Measurements from ENCODE around the gene SMIM45.

Gene SMIM45

GRCh38 chr22:41951898-41952474 lies at the start of gene SMIM45:
TSS of gene SMIM45 (plus strand) at chr22:41952150.
- DNase-seq (ENCODE audit: low read depth) = no peak

DNA sequence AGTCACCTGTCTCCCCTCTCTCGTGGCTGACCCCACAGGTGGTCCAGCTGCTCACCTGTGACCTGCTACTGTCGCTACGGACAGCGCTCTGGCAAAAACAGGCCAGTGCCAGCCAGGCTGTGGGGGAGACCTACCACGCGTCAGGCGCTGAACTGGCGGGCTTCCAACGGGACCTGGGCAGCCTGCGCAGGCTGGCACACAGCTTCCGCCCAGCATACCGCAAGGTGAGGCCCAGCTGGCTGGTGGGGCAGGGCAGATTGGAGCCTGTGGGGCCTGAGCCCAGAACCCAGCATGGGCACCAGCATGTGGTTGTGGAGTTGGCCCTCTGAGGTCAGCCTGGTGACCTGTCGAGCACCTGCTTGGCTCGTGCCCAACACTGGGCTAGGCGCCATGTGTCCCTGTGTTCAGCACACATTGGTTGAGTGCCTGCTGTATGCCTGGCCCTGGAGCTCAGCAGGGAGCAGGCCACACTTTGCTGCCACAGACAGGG lies 49.0 kb upstream of the SMIM45 start:
- no peak for DNase-seq (ENCODE audit: low read depth)

DNA sequence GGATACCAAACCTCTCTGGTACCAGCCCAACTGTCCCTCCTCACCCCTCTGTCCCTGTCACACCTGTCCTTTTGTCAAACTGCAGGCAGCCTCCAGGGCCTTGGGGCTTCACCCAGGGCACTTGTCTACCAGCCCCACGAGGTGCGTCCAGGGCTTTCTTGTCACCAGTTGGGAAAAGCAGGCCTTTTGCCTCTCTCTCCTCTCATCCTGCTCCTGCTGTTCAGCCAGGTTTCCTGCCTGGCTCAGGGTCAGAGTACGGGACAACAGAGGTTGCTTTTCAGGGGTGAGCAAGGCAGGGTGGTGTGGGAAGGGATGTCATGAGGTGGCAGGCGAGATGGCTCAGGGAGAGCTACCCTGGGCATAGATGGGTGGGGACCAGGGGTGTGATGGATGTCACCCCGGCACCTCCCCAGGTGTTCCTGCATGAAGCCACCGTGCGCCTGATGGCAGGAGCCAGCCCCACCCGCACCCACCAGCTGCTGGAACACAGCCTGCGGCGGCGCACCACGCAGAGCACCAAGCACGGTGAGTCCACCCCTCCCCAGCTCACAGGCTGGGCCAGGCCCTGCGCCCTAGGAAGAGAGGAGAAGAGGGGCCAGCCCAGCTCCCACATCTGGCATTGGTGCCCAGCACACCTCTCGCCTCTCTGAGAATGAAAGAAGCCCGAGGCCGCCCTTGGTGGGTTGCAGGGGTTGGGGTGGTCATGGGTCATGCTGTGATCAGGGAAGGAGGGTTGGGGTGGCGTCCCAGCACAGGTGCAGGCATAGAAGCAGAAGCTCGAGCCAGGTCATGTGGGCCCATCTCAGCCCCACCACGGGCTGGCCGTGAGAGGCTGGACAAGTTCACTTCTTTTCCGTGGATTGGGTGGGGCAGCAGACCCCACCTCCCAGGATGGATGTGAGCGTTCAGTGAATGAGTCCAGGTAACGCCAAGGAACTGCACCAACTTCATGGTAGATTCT lies 47.2 kb upstream of the SMIM45 start:
- DNase-seq (ENCODE audit: low read depth) = no peak

DNA sequence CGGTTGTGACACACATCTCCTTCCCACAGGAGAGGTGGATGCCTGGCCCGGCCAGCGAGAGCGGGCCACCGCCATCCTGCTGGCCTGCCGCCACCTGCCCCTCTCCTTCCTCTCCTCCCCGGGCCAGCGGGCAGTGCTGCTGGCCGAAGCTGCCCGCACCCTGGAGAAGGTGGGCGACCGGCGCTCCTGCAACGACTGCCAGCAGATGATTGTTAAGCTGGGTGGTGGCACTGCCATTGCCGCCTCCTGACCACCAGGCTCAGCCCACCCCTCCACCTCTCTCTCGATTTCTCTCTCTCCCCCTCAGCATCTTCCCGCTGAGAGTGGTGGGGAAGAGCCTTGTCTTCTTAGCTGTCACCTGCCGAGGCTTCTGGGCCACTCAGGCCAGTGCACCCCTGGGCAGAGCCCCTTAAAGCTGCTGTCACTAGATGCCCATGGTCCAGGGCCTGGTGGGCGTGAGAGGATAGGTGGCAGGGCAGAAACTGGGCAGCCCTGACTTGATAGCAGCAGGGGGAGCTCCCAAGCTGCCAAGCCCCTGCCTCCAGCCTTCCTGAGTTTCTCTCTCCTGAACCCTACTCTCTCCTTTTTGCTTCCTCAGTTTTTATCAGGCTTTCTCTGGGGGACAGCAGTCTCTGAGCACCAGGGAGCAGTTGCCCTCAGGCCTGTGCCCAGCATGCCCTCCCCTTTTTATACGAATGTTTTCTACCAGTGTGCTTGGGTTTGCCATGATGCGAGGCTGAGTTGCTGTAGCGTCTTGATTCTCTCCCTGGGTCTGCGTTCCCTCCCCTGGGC lies 46.3 kb upstream of the SMIM45 start:
- DNase-seq (ENCODE audit: low read depth) = no peak

DNA sequence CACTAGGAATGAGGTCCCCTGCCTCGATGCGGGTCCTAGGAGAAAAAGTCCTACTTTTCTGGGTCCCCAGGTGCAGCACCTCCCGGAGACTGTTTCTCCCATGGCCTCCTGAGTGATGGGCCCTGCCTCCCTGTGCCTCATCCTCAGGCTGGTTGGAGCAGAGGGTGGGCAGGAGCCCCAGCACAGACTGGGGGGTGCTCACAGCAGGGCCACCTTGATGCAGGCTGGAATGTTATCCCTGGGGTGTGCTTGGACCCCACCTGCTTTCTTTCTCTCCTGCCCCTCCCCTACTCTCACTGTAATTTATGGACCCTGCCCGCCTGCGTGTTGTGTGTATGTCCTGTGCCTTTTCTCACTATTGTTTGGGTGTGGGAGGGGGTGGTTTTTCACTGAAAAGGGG lies 45.1 kb upstream of the SMIM45 start:
- DNase-seq (ENCODE audit: low read depth) = no peak

DNA sequence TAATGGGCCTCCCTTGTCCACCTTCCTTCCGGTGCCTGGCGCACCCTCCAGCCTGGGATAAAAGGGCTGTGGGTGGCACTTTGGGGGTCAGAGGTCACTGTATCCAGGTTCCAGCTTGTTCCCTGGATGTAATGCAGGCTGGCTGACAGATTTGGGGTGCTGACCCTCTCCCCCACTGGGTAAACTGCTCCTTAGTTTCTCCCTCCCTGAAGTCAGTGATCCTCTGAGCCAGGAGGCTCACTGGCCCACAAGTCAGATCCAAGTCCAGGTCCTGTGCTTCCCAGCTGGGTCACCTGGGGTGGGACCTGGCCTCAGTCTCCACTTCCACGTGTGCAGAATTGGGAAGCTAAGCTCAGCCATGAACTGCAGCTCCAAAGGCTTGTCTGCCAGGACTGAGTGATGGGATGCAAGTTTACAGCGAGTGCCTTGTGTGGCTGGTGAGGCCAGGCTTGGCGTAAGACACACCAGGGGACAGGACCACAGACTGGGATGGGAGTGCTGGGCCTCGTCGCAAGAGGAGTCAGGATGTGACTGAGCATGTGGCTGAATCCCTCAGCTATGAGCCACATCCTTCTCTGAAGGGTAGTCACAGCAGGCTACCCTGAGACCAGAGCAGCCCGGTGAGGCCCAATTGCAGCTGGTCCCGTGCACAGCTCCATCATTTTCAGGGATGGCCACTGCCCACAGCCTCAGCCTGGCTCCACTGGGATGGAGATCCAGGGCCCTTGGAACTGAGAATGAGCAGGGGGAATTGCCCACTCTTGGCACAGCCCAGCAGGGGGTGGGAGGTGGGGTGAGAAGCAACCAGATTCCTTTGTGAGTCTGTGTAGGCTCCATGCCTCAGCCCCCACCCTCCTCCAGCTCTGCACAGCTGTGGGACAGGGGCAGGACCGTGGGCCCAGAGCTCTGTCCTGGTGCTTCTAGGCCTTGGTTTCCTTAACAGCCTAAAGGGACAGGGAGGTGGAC lies 44.2 kb upstream of the SMIM45 start:
- peak; percentile 75 for DNase-seq (ENCODE audit: low read depth)

DNA sequence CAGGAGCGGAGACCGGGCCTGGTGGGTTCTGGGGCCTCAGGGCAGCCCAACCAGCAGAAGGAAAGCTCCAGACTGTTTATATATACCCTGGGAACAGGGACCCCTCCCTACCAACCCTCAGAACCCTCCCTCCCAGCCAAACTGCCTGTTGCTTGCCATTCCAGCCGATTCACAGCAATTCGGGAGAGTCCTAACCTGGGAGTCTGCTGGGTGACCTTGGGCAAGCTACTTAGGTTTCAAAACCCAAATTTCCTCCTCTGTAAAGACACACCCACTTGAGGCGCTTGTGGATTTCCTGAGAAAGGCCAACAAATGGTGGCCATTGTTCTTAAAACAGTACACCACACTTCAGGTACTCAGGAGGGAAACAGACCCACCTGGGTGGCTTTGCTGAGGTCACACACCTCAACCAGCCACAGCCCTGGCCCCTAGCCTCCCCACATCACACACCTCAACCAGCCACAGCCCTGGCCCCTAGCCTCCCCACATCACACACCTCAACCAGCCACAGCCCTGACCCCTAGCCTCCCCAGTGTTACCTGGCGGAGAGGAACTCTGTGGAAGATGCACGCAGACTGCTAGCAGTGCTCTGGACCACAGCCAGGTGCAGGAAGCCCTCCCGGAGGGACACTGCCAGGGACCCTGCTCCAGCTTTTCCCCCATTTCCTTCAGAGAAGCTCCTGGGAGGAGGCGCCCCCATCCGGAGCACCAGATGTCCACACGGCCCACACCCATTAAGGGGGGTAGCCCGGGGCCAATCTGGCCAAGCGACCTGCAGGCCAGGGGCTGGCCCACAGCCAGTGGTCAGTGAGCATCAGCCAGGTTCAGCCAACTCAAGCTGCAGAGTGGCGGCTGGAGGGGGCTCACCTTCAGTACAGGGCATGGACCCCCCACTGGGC lies 43.3 kb upstream of the SMIM45 start:
- DNase-seq (ENCODE audit: low read depth) = no peak

DNA sequence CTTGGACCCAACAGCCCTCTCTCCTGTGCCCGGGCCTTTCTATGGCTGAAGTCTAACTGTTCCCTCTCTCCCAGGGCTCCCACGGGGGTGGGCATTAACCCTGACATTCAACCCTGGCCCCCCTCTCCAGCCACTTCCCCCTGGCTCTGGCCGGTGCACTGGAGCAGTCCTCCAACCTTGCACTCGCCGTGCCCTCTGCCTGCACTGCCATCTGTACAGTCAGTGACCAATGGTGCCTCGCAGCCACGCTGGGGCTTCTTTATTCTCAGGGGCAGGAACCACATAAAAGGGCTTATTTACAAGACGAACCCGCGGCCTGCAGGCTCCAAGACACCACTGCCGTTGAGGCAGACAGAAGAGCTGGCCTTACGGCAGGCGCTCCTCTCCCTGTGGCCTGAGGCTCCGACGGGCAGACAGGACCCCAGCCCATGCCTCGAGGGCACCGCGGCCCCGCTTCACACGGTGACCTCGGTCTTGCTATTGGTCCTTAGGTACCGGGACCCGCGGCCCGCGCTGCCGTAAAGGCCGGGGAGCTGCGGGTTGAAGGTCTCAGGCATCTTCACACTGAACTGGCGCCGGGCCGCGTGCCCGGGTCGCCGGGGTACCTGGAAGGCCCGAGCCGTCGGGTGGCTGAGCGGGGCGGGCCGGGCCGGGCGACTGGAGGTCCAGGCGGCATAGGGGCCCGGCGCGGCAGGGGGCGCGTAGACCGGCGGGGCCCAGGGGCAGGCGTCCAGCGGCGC lies 42.5 kb upstream of the SMIM45 start:
- no peak for DNase-seq (ENCODE audit: low read depth)

GRCh38 chr22:41910050-41911000 lies 41.6 kb upstream of the SMIM45 start:
- DNase-seq (ENCODE audit: low read depth) = no peak

GRCh38 chr22:41911001-41911611 lies 40.8 kb upstream of the SMIM45 start:
- no peak for DNase-seq (ENCODE audit: low read depth)

DNA sequence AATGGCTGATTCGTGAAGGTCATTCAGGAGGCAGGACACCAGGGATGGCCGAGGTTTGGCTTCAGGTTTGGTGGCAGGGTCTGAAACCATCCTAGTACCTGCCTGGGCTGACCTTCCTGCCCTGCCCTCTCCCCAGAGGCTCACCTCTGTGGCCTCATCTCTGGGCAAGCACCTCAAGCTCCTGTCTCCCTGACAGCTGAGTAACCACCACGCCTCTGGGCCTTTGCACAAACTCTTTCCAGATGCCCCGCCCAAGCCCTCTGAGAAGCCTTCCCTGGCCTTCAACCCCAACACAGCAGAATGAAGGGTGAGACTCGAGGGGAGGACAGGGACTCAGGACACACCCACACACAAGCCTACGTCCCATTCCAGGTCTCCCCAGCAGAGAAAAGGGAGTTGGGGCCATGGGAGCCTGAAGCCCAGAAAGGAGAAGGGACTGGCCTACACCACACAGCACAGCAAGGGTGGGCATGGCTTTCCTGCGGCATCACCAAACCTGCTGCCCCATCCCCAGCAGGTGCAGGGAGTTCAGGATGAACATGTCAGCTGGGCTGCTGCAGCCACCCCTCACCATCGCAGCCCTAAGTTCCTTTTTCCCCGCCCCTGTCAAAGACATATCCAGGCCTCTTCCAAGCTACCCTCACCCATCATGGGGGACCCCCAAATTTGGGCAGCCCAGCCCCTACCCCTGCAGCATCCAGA lies 39.5 kb upstream of the SMIM45 start:
- DNase-seq (ENCODE audit: low read depth) = no peak

DNA sequence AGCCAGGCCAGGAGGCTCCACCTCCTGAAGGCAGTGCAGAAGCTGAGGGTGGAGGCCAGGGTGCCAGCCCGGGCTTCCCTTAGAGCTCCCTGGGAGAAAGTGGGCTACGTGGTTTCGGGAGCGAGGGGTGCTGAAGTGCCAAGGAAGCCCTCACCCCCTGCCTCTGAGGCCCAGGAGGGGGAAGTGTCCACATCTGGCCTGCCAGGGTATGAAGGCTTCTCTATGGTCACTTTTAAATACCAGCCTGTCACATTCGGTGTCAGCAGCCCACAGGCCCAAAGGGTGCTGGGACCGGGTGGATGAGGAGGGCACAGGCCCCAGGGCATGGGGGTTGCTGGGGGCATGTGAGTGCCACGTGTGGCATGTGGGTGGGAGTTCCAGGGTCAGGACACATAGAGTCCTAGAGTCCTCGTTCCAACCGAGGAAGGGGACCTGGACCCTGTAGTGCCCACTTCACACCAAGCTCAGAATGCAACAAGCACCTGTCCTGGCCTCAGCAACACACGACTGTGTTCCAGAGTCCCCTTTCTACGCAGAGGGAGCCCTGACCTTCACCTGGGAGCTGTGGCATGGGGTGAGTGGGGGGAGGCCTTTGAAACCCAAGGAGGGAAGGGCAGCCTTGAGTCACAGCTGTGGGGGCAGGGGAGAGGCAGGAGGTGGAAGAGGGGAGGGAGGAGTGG lies 38.8 kb upstream of the SMIM45 start:
- no peak for DNase-seq (ENCODE audit: low read depth)

- DNase-seq (ENCODE audit: low read depth) = no peak
Measured at GRCh38 chr22:41913842-41914534, 38.0 kb upstream of the SMIM45 start.

- no peak for DNase-seq (ENCODE audit: low read depth)
Measured at GRCh38 chr22:41914611-41915034, 37.3 kb upstream of the SMIM45 start.

DNA sequence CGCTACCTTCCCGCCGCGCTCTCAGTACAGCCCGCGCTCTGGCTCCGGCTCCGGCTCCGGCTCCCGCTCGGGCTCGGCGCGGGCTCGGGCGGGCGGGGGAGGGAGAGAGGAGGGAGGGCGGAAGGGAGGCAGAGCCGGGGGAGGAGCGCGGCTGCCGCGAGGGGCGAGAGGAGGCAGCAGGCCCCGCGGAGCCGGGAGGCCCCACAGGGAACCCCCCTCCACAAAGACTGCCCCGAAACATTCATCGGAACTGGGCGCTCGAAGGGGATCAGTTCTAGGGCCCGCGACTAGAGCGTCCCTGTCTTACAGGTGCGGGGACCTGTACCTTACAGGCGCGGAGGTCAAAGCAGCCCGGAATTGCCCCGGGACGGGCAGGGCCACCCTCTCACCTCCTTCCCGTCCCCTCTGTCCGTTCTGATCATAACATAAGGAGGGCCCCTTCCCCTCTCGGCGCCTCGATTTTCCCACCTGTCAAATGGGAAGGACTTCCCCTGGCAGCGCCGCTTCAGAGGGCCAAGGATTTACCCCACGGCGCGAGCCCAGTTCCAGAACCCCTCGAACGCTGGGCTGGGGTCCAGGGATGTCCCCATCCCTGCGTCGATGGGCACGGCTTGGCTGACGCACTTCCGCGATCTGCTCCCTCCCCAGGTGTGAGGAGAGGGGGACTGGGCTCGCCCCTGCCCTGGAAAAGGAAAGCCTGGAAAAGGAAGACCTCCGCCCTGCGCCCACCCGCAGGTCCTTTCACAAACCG lies 36.7 kb upstream of the SMIM45 start, which contains the start of gene SHISA8:
Gene SHISA8 (minus strand): TSS at position 40 of the 751 bp plus-strand sequence. CDS start 407 bp downstream, outside the sequence.
- DNase-seq (ENCODE audit: low read depth) = no peak

Measured in HT1080 (cell line).